ENCODE measurements around the gene CCNY. TPM values are rescaled to one million over a fixed set of nuclear protein-coding genes. Genes with fewer than 3 reads are reported as not detected.

Gene CCNY
- polyA plus RNA-seq, 3 donors: 93.1 to 115 (median 113) TPM

- no peak for DNase-seq (ENCODE audit: extremely low read depth in 1 of 11, low read depth in 9 of 11, low spot score in 4 of 11)
Observed at GRCh38 chr10:35576730-35577129, 240.4 kb downstream of the CCNY start.

GRCh38 chr10:35577926-35578617, 241.8 kb downstream of the CCNY start:
- DNase-seq (ENCODE audit: extremely low read depth in 1 of 11, low read depth in 9 of 11, low spot score in 4 of 11): no peak

DNA sequence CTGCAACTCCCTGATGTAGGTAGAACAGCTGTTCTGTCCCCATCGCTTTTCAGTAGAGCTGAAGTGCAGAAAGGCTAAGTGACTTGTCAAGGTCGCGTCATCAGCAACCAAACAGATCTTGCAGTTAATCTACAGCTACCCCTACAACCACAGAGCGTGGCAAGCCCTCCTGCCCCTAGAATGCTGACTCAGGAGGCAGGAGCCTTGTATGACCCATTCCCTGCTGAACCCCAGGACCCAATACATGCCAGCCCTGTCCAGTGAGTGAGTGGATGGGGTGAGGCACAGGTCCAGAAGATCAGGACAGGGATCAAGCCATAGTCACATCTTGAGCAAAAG, 242.3 kb downstream of the CCNY start:
- no peak for DNase-seq (ENCODE audit: extremely low read depth in 1 of 11, low read depth in 9 of 11, low spot score in 4 of 11)

DNA sequence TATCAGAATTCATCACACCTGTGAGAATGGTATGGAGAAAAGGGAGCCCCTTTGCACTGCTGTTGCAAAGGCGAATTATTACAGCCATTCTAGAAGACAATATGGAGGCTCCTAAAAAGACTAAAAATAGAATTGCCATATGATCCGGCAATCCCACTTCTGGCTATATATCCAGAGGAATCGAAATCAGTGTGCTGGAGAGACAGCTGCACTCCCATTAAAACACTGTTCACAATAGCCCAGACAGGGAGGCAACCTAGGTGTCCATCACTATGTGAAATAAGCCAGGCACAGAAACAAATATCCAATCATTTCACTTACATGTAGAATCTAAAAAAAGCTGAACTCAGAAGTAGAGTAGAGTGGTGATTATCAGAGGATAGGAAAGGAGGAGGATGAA, 242.8 kb downstream of the CCNY start:
- DNase-seq (ENCODE audit: extremely low read depth in 1 of 11, low read depth in 9 of 11, low spot score in 4 of 11): no peak

DNA sequence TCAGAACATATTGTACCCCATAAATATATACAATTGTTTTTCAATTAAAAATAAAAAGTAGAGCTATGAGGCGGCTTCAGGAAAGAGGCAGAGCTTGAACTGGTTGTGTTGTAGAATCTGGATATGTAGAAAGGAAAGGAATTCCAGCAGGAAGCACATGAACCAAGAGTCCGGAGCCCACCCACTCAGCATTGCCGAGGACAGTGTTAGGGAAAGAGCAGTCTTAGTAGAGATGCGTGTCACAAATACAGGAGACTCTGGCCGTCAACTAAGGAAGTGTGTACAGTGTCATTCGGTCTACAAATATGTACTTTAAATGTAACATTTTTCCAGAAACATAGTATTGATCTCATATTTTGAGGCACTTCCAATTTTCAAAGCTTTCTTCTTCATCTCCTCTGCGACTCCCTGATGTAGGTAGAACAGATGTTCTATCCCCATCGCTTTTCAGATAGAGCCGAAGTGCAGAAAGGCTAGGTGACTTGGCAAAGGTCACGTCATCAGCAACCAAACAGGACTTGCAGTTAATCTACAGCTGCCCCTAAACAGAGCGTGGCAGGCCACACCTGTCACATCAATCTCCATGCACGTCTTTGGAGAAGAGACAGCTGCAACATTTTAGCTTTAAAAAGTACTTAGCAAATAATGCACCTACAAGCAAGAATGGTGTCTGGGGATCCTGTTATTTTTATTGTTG, 243.6 kb downstream of the CCNY start:
- DNase-seq (ENCODE audit: extremely low read depth in 1 of 11, low read depth in 9 of 11, low spot score in 4 of 11): no peak

DNA sequence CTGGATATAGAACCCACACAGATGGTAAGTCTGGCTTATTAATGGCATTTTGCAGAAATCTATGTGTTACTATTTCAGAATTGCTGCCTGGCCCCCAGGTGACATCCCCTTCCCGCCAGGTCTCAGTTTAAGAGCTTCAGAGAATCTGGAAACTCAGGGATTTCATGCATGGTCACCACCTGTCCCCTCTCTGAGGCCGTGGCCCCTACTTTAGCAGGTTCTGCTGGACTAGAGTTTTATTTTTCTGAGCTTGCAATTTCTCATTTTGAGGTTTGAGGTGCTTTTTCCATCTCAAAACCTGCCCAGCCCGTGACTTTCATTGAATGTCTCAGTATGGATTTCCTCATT, 244.1 kb downstream of the CCNY start:
- no peak for DNase-seq (ENCODE audit: extremely low read depth in 1 of 11, low read depth in 9 of 11, low spot score in 4 of 11)

DNA sequence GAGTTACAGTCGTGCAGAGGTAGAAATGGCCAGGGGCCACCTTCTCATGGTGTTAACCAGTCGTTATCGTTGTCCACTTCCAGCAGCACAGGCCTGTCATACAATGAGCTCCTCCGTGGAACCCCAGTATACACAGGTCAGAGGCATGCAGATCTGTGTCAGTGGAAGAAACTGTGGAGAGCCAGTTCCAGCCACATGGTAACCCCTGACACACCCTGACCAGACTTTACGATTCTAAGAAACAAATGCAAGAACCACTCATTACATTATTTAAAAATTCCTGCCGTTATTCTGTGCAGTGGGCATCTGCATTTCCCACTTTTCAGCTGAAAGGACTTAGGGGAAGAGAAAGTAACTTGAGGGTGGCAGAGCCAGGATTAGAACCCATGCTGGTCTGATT, 245.3 kb downstream of the CCNY start:
- no peak for DNase-seq (ENCODE audit: extremely low read depth in 1 of 11, low read depth in 9 of 11, low spot score in 4 of 11)

GRCh38 chr10:35584946-35585345, 248.6 kb downstream of the CCNY start:
- DNase-seq (ENCODE audit: extremely low read depth in 1 of 11, low read depth in 9 of 11, low spot score in 4 of 11): no peak

DNA sequence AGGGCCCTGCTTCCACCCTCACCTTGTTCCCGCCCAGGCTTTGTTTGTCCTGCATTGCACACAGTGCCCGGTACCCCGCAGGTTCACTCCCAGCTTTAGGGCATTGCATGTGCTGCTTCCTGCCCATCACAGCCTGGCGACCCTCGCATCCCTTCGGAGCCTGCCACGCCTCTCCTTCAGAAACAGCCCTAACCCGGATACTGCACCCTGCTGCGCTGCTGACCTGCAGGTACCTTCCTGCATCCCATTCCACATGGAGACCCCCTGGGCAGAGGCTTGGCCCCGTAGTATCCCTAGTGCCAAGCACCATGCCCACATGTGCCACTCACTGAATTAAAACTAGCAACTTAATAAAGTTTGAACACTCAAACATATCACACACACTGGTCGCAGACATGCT, 249.0 kb downstream of the CCNY start:
- DNase-seq (ENCODE audit: extremely low read depth in 1 of 11, low read depth in 9 of 11, low spot score in 4 of 11): no peak

GRCh38 chr10:35585903-35586535, 249.7 kb downstream of the CCNY start:
- no peak for DNase-seq (ENCODE audit: extremely low read depth in 1 of 11, low read depth in 9 of 11, low spot score in 4 of 11)

DNA sequence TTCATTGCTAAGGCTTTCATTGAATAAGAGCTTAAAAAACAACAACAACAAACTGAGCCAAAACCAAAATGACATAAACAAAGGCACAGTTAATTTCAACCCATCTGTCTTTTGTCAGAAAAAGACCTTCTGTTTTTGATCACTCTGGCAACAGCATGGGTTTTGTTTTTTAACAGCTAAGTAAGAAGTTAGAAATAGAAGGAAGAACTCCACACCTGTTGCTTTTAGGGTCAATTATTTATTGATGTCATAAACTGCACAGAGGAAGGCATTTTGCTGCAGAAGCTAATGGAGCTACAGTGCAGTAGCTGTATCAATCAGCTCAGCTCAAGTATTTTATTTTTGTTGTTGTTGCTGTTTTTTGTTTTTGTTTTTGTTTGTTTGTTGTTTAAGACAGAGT, 252.5 kb downstream of the CCNY start:
- no peak for DNase-seq (ENCODE audit: extremely low read depth in 1 of 11, low read depth in 9 of 11, low spot score in 4 of 11)

DNA sequence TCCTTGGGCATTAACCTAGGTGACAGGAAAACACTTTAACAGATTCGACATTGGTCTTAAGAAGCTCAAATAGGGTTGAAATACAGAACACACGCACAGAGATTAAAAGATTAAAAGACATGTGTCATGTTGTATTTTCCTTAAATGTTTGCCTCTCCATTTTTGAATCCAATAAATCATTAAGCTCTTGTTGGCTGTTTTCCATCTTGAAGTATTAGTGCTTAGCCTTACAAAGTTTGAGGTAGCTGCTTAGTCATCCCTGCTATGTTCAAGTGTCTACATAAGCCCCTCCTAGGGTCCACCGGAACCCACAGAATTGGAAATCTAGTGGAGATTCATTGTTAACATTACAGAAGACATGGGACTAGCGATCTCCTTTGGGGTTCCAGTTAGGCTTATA, 256.1 kb downstream of the CCNY start:
- DNase-seq (ENCODE audit: extremely low read depth in 1 of 11, low read depth in 9 of 11, low spot score in 4 of 11): no peak

DNA sequence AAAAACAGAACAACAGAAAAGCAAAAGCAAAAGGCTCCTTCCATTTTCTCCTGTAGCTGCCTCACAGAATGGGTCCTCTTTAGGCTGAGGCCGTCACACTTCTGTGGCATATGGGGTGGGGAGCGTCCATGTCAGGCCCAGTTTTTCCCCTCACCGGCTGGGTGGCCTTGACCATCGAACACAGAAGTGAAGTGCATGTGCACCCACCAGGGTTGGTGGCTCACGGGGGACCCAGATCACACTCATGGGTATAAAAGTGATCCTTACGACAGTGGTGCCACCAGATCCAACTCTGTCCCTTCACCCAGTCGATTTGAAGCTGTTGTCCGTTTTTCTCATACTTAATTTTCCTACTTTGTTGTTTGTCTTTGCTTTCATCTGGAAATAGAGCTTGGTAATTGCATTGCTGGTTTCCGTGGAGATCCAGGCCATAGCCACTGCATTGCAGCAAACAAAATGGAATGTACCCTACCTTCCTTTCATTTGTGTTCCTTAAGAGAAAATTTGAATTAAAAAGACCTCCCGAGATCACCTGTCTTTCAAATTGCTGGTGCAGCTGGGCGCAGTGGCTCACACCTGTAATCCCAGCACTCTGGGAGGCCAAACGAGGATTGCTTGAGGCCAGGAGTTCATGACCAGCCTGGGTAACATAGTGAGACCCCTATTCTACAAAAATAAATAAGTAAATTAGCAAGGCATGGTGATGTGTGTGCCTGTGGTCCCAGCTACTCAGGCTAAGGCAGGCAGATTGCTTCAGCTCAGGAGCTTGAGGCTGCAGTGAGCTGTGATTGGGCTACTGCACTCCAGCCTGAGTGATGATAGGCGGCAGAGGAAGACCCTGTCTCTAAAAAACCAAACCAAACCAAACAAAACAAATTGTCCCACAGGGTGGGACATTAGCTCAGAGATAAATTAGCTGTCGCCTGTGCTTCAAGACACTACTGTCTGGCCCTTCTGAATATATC, 258.1 kb downstream of the CCNY start:
- DNase-seq (ENCODE audit: extremely low read depth in 1 of 11, low read depth in 9 of 11, low spot score in 4 of 11): no peak

GRCh38 chr10:35595106-35595505, 258.8 kb downstream of the CCNY start:
- DNase-seq (ENCODE audit: extremely low read depth in 1 of 11, low read depth in 9 of 11, low spot score in 4 of 11): no peak

DNA sequence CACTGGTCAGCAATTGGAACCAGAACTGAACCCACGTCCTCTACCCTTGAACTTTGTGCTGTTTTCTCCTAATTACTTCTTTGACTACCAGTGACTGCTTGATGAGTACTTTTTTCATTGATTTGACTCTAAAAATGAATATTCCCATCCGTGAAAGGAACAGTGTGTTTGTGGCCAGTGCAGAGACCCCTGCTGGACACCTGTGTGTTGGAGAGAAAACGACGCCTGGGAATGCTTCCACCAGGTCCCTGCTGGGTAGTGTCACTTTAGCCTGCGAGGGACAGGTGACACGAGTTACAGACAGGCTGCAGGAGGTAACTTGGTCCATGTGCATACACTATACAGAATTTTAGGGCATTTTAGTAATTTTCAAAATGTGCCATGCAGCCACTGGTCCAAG, 262.1 kb downstream of the CCNY start:
- DNase-seq (ENCODE audit: extremely low read depth in 1 of 11, low read depth in 9 of 11, low spot score in 4 of 11): no peak

DNA sequence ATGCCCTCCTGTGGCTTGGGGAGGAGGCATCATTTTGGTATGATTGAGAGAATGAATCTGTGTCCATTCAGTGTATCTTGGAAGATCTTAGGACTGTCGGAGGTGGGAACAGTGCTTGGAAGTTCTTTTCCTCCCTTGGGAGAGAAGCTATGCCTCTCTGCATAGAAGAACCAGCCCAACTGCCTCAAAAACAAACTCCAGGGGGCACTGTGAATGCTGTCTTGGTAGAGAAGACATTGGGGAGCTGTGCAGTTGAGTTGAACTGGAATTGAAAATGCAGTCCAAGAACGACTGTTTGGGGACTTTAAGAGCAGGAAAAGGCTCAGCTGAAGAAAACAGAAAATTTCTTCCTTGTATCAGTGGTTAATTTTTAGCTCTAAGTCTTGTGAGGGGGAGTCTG, 263.9 kb downstream of the CCNY start:
- no peak for DNase-seq (ENCODE audit: extremely low read depth in 1 of 11, low read depth in 9 of 11, low spot score in 4 of 11)

DNA sequence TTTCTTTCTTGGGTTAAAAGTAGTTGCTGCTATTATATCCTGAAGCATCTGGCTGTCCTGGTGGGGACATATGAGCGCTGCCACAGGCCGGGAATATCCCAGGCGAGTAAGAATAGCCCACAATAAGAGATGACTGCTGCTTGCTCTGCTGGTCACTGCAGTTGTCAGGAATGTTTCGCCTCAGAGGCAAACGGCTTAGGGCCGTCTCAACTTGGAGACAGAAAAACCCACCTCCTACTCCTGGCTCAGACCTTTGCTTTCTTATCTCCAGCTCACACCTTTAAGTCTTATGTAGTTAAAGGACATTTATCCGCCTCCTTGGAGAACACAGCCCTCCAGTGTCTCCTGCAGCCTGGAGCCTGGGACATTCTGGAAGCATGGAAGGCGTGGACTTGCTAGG, 268.9 kb downstream of the CCNY start, which contains the start of gene GJD4:
Gene GJD4 (plus strand): TSS at position 151 of the 400 bp plus-strand sequence. CDS start 227 bp downstream, at position 378.
- DNase-seq (ENCODE audit: extremely low read depth in 1 of 11, low read depth in 9 of 11, low spot score in 4 of 11): no peak

GRCh38 chr10:35606430-35606829, 270.1 kb downstream of the CCNY start:
- DNase-seq (ENCODE audit: extremely low read depth in 1 of 11, low read depth in 9 of 11, low spot score in 4 of 11): no peak

- peak in 1 of 11 donors; percentile 13 for DNase-seq (ENCODE audit: extremely low read depth in 1 of 11, low read depth in 9 of 11, low spot score in 4 of 11)
Observed at GRCh38 chr10:35607475-35608327, 271.4 kb downstream of the CCNY start.
